GM12892 (cell line): ENCODE measurements around the gene TOR3A.
A peak's percentile ranks its signal among the peaks of the same experiment; 100 is the strongest.

Experiments used
- POLR2A ChIP-seq: IDR thresholded peaks from 2 replicates; pipeline ENCODE4 v1.6.1; 2011; ENCODE audit warnings: low read depth, low read length, control low read depth
- POLR2AphosphoS5 ChIP-seq: IDR thresholded peaks from 2 replicates; pipeline ENCODE4 v1.6.1; 2011; ENCODE audit warnings: low read depth, low read length, control low read depth

GRCh38 chr1:179090923-179091322 lies 9.1 kb downstream of the TOR3A start:
- no peak for TF ChIP-seq POLR2AphosphoS5
- TF ChIP-seq POLR2A: peak; percentile 15; the same call in 1 of the 2 replicates
